ENCODE results near the gene ROR2.

GRCh38 chr9:91740701-91741100 lies 209.3 kb downstream of the ROR2 start:
- TF ChIP-seq CTCF (IDR thresholded peaks at IDR 0.05; ENCODE audit: insufficient read depth, low read length, poor library complexity, severe bottlenecking) (no peak), EZH2phosphoT487 (conservative IDR thresholded peaks at IDR 0.05; ENCODE audit: low read length) (no peak)
